PC-9 (cell line): Measurements from ENCODE around the gene SPEN.

Experiments used
- CTCF ChIP-seq: fragments of 200-600 bp; sonication (generic); conservative IDR thresholded peaks from 2 replicates; pipeline ENCODE4 v1.6.1; 2017; ENCODE audit warnings: mixed run types, antibody characterized with exemption, mild to moderate bottlenecking, moderate library complexity
- EZH2 ChIP-seq: fragments of 200-600 bp; sonication (generic); IDR thresholded peaks from 2 replicates; pipeline ENCODE4 v1.8.0; 2017; ENCODE audit warnings: antibody characterized with exemption, low read depth

- TF ChIP-seq CTCF (no peak), EZH2 (no peak)
Observed at GRCh38 chr1:15848143-15848928, 829 bp downstream of the SPEN start.
